HEK293 (cell line): ENCODE results near the gene TTLL5.

Source experiments
- CTCF ChIA-PET: fragments of 350-600 bp; formaldehyde crosslinking; extraction: SDS; loops from one replicate; lab custom pipeline; 2021; ENCODE audit warnings: antibody characterized with exemption; lab: Yijun Ruan, JAX
- POLR2A ChIA-PET: fragments of 300-600 bp; formaldehyde crosslinking; extraction: SDS; loops from one replicate; lab custom pipeline; 2020; ENCODE audit warnings: antibody characterized with exemption, inconsistent platforms; lab: Yijun Ruan, JAX
- H3K27ac ChIP-seq: fragments of 200-500 bp; sonication (Bioruptor generic); 2 replicates; pipeline ENCODE4 v1.5.1; 2014; ENCODE audit warnings: low read depth, low read length, control low read depth, inconsistent platforms; ENCODE audit errors: extremely low read depth
- H3K36me3 ChIP-seq, 2 experiments: fragments of 200-500 bp in 1 of 2; sonication (Bioruptor generic) in 1 of 2; 1 replicate in 1 of 2; 2 replicates in 1 of 2; pipeline ENCODE4 v1.5.1; 2014 to 2017; ENCODE audit warnings: inconsistent platforms in 2 of 2, low read length in 2 of 2; ENCODE audit not compliant: control insufficient read depth in 2 of 2, insufficient read depth in 1 of 2
- H3K4me1 ChIP-seq: fragments of 200-500 bp; sonication (Bioruptor generic); 2 replicates; pipeline ENCODE4 v1.5.1; 2014; ENCODE audit warnings: mild to moderate bottlenecking, low read length, inconsistent platforms; ENCODE audit not compliant: control insufficient read depth, insufficient read depth
- H3K4me3 ChIP-seq: 2 replicates; pipeline ENCODE4 v1.5.1; 2011; ENCODE audit warnings: low read depth, mild to moderate bottlenecking, control low read depth, low read length, moderate library complexity
- H3K9me3 ChIP-seq: fragments of 200-500 bp; sonication (Bioruptor generic); 2 replicates; pipeline ENCODE4 v1.5.1; 2014; ENCODE audit warnings: low read depth, low read length, inconsistent platforms; ENCODE audit not compliant: control insufficient read depth, insufficient read depth
- GFI1B ChIP-seq: fragments of 450-650 bp; formaldehyde crosslinking; IDR thresholded peaks from 2 replicates; pipeline ENCODE4 v1.5.1; 2016; ENCODE audit warnings: missing biosample characterization, missing genetic modification characterization
- GLI4 ChIP-seq: fragments of 450-650 bp; formaldehyde crosslinking; IDR thresholded peaks from 2 replicates; pipeline ENCODE4 v1.5.1; 2016; ENCODE audit warnings: missing biosample characterization, missing genetic modification characterization
- OSR2 ChIP-seq: fragments of 450-650 bp; formaldehyde crosslinking; IDR thresholded peaks from 2 replicates; pipeline ENCODE4 v1.5.1; 2016; ENCODE audit warnings: missing biosample characterization, missing genetic modification characterization
- PRDM6 ChIP-seq: fragments of 450-650 bp; formaldehyde crosslinking; IDR thresholded peaks from 2 replicates; pipeline ENCODE4 v1.5.1; 2017; ENCODE audit warnings: missing biosample characterization, missing genetic modification characterization
- SP7 ChIP-seq: fragments of 450-650 bp; formaldehyde crosslinking; IDR thresholded peaks from 2 replicates; pipeline ENCODE4 v1.5.1; 2016; ENCODE audit warnings: missing biosample characterization, missing genetic modification characterization
- YY2 ChIP-seq: fragments of 450-650 bp; formaldehyde crosslinking; IDR thresholded peaks from 2 replicates; pipeline ENCODE4 v1.5.1; 2016; ENCODE audit warnings: missing biosample characterization, missing genetic modification characterization
- ZFP37 ChIP-seq: fragments of 450-650 bp; formaldehyde crosslinking; IDR thresholded peaks from 2 replicates; pipeline ENCODE4 v1.5.1; 2016; ENCODE audit warnings: missing biosample characterization, missing genetic modification characterization
- ZNF10 ChIP-seq: fragments of 450-650 bp; formaldehyde crosslinking; IDR thresholded peaks from 2 replicates; pipeline ENCODE4 v1.5.1; 2017; ENCODE audit warnings: missing biosample characterization, missing genetic modification characterization
- ZNF114 ChIP-seq: fragments of 450-650 bp; formaldehyde crosslinking; IDR thresholded peaks from 2 replicates; pipeline ENCODE4 v1.5.0; 2017; ENCODE audit warnings: missing biosample characterization, missing genetic modification characterization
- ZNF157 ChIP-seq: fragments of 450-650 bp; formaldehyde crosslinking; IDR thresholded peaks from 2 replicates; pipeline ENCODE4 v1.5.1; 2016; ENCODE audit warnings: missing biosample characterization, missing genetic modification characterization
- ZNF16 ChIP-seq: fragments of 450-650 bp; formaldehyde crosslinking; IDR thresholded peaks from 2 replicates; pipeline ENCODE4 v1.5.1; 2016; ENCODE audit warnings: low read depth, missing biosample characterization, missing genetic modification characterization
- ZNF175 ChIP-seq: fragments of 450-650 bp; formaldehyde crosslinking; IDR thresholded peaks from 2 replicates; pipeline ENCODE4 v1.5.1; 2016; ENCODE audit warnings: missing biosample characterization, missing genetic modification characterization
- ZNF184 ChIP-seq: fragments of 450-650 bp; IDR thresholded peaks from 2 replicates; pipeline ENCODE4 v1.5.1; 2018; ENCODE audit warnings: missing biosample characterization, mild to moderate bottlenecking, missing genetic modification characterization
- ZNF19 ChIP-seq: fragments of 450-650 bp; formaldehyde crosslinking; IDR thresholded peaks from 2 replicates; pipeline ENCODE4; 2016; ENCODE audit warnings: missing biosample characterization, missing genetic modification characterization, low read depth
- ZNF239 ChIP-seq: fragments of 450-650 bp; formaldehyde crosslinking; IDR thresholded peaks from 2 replicates; pipeline ENCODE4 v1.5.1; 2016; ENCODE audit warnings: missing biosample characterization, missing genetic modification characterization
- ZNF292 ChIP-seq: fragments of 450-650 bp; formaldehyde crosslinking; IDR thresholded peaks from 2 replicates; pipeline ENCODE4 v1.5.1; 2016; ENCODE audit warnings: low read depth, missing biosample characterization, missing genetic modification characterization, borderline replicate concordance
- ZNF37A ChIP-seq: fragments of 450-650 bp; IDR thresholded peaks from 2 replicates; pipeline ENCODE4 v1.5.1; 2018; ENCODE audit warnings: missing biosample characterization, missing genetic modification characterization
- ZNF391 ChIP-seq: fragments of 450-650 bp; formaldehyde crosslinking; IDR thresholded peaks from 2 replicates; pipeline ENCODE4 v1.5.1; 2016; ENCODE audit warnings: low read depth, missing biosample characterization, missing genetic modification characterization, borderline replicate concordance
- ZNF521 ChIP-seq: fragments of 450-650 bp; formaldehyde crosslinking; IDR thresholded peaks from 2 replicates; pipeline ENCODE4 v1.5.1; 2017; ENCODE audit warnings: missing biosample characterization, mild to moderate bottlenecking, missing genetic modification characterization
- ZNF544 ChIP-seq: fragments of 450-650 bp; formaldehyde crosslinking; IDR thresholded peaks from 2 replicates; pipeline ENCODE4 v1.5.0; 2017; ENCODE audit warnings: missing biosample characterization, missing genetic modification characterization
- ZNF549 ChIP-seq: fragments of 450-650 bp; IDR thresholded peaks from 2 replicates; pipeline ENCODE4 v1.5.1; 2018; ENCODE audit warnings: missing biosample characterization, missing genetic modification characterization, mild to moderate bottlenecking, inconsistent platforms, moderate library complexity
- ZNF664 ChIP-seq: fragments of 450-650 bp; formaldehyde crosslinking; IDR thresholded peaks from 2 replicates; pipeline ENCODE4 v1.5.1; 2016; ENCODE audit warnings: missing biosample characterization, missing genetic modification characterization
- ZNF837 ChIP-seq: fragments of 450-650 bp; formaldehyde crosslinking; IDR thresholded peaks from 2 replicates; pipeline ENCODE4 v1.5.1; 2016; ENCODE audit warnings: missing biosample characterization, missing genetic modification characterization
- ZNF843 ChIP-seq: fragments of 450-650 bp; formaldehyde crosslinking; IDR thresholded peaks from 2 replicates; pipeline ENCODE4 v1.5.1; 2016; ENCODE audit warnings: missing biosample characterization, missing genetic modification characterization
- TF ChIP-seq, protein P1 (sequence below): fragments of 450-650 bp; formaldehyde crosslinking; IDR thresholded peaks from 2 replicates; pipeline ENCODE4 v1.5.1; 2016; ENCODE audit warnings: missing biosample characterization, missing genetic modification characterization, borderline replicate concordance
- TF ChIP-seq, protein P2 (sequence below): fragments of 450-650 bp; formaldehyde crosslinking; IDR thresholded peaks from 2 replicates; pipeline ENCODE4 v1.5.1; 2016; ENCODE audit warnings: missing biosample characterization, missing genetic modification characterization, borderline replicate concordance
- TF ChIP-seq, protein P3 (sequence below): fragments of 450-650 bp; formaldehyde crosslinking; optimal IDR thresholded peaks from 2 replicates; pipeline ENCODE3; 2016; ENCODE audit warnings: missing biosample characterization, mild to moderate bottlenecking, missing genetic modification characterization

The TTLL5 gene

GRCh38 chr14:75871181-75871880, 210.3 kb downstream of the TTLL5 start:
- Histone ChIP-seq H3K4me3 (no peak overlapping the region), H3K4me1 (peaks cover 22% of the 10 kb centered on the region), H3K9me3 (no peaks in the 10 kb centered on the region), H3K27ac (peak overlapping the region; percentile 66), H3K36me3 (no peaks in the 10 kb centered on the region)
- ChIA-PET POLR2A (no interaction called here), CTCF (interaction anchor here (1.1 kb wide), 2 partner anchors 20 to 109 kb away, joined by 3 read pairs; no protein-coding TSS in a partner anchor)
- TF ChIP-seq, protein P1, sequence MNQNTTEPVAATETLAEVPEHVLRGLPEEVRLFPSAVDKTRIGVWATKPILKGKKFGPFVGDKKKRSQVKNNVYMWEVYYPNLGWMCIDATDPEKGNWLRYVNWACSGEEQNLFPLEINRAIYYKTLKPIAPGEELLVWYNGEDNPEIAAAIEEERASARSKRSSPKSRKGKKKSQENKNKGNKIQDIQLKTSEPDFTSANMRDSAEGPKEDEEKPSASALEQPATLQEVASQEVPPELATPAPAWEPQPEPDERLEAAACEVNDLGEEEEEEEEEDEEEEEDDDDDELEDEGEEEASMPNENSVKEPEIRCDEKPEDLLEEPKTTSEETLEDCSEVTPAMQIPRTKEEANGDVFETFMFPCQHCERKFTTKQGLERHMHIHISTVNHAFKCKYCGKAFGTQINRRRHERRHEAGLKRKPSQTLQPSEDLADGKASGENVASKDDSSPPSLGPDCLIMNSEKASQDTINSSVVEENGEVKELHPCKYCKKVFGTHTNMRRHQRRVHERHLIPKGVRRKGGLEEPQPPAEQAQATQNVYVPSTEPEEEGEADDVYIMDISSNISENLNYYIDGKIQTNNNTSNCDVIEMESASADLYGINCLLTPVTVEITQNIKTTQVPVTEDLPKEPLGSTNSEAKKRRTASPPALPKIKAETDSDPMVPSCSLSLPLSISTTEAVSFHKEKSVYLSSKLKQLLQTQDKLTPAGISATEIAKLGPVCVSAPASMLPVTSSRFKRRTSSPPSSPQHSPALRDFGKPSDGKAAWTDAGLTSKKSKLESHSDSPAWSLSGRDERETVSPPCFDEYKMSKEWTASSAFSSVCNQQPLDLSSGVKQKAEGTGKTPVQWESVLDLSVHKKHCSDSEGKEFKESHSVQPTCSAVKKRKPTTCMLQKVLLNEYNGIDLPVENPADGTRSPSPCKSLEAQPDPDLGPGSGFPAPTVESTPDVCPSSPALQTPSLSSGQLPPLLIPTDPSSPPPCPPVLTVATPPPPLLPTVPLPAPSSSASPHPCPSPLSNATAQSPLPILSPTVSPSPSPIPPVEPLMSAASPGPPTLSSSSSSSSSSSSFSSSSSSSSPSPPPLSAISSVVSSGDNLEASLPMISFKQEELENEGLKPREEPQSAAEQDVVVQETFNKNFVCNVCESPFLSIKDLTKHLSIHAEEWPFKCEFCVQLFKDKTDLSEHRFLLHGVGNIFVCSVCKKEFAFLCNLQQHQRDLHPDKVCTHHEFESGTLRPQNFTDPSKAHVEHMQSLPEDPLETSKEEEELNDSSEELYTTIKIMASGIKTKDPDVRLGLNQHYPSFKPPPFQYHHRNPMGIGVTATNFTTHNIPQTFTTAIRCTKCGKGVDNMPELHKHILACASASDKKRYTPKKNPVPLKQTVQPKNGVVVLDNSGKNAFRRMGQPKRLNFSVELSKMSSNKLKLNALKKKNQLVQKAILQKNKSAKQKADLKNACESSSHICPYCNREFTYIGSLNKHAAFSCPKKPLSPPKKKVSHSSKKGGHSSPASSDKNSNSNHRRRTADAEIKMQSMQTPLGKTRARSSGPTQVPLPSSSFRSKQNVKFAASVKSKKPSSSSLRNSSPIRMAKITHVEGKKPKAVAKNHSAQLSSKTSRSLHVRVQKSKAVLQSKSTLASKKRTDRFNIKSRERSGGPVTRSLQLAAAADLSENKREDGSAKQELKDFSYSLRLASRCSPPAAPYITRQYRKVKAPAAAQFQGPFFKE (tag by site-specific recombination), result no peak
- peak; percentile 82 for TF ChIP-seq OSR2 (tag by site-specific recombination)
- TF ChIP-seq, protein P2, sequence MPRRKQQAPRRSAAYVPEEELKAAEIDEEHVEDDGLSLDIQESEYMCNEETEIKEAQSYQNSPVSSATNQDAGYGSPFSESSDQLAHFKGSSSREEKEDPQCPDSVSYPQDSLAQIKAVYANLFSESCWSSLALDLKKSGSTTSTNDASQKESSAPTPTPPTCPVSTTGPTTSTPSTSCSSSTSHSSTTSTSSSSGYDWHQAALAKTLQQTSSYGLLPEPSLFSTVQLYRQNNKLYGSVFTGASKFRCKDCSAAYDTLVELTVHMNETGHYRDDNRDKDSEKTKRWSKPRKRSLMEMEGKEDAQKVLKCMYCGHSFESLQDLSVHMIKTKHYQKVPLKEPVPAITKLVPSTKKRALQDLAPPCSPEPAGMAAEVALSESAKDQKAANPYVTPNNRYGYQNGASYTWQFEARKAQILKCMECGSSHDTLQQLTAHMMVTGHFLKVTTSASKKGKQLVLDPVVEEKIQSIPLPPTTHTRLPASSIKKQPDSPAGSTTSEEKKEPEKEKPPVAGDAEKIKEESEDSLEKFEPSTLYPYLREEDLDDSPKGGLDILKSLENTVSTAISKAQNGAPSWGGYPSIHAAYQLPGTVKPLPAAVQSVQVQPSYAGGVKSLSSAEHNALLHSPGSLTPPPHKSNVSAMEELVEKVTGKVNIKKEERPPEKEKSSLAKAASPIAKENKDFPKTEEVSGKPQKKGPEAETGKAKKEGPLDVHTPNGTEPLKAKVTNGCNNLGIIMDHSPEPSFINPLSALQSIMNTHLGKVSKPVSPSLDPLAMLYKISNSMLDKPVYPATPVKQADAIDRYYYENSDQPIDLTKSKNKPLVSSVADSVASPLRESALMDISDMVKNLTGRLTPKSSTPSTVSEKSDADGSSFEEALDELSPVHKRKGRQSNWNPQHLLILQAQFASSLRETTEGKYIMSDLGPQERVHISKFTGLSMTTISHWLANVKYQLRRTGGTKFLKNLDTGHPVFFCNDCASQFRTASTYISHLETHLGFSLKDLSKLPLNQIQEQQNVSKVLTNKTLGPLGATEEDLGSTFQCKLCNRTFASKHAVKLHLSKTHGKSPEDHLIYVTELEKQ (tag by site-specific recombination), result no peak
- TF ChIP-seq ZNF544, result no peak
- TF ChIP-seq ZNF664 (tag by site-specific recombination), result no peak
- no peak for TF ChIP-seq ZNF175 (tag by site-specific recombination)
- TF ChIP-seq ZNF37A (tag by site-specific recombination), result no peak
- peak; percentile 49; the same call in 1 of the 2 replicates for TF ChIP-seq ZNF843
- no peak for TF ChIP-seq ZNF292 (tag by site-specific recombination)
- TF ChIP-seq GFI1B (tag by site-specific recombination), result no peak
- TF ChIP-seq ZNF114 (tag by site-specific recombination), result no peak
- TF ChIP-seq ZFP37 (tag by site-specific recombination), result no peak
- no peak for TF ChIP-seq ZNF837
- TF ChIP-seq, protein P3, sequence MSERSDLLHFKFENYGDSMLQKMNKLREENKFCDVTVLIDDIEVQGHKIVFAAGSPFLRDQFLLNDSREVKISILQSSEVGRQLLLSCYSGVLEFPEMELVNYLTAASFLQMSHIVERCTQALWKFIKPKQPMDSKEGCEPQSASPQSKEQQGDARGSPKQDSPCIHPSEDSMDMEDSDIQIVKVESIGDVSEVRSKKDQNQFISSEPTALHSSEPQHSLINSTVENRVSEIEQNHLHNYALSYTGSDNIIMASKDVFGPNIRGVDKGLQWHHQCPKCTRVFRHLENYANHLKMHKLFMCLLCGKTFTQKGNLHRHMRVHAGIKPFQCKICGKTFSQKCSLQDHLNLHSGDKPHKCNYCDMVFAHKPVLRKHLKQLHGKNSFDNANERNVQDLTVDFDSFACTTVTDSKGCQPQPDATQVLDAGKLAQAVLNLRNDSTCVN, result no peak
- TF ChIP-seq ZNF184 (tag by site-specific recombination), result no peak
- no peak for TF ChIP-seq ZNF19
- no peak for TF ChIP-seq ZNF239 (tag by site-specific recombination)
- peak; percentile 42; the same call in 1 of the 2 replicates for TF ChIP-seq ZNF10
- no peak for TF ChIP-seq ZNF157 (tag by site-specific recombination)
- no peak for TF ChIP-seq GLI4 (tag by site-specific recombination)
- TF ChIP-seq ZNF521, result no peak
- no peak for TF ChIP-seq YY2
- no peak for TF ChIP-seq ZNF16
- peak; percentile 63 for TF ChIP-seq SP7 (tag by site-specific recombination)
- TF ChIP-seq PRDM6, result peak; percentile 73
- TF ChIP-seq ZNF549, result no peak
- no peak for TF ChIP-seq ZNF391 (tag by site-specific recombination)
